Central memory CD8-positive, alpha-beta T cell (primary cell): ENCODE results near the gene SAMD4A.

Experiments
- ATAC-seq: fragments of 150-1000 bp; cut with Tn5 transposase; replicated peaks from 2 replicates; pipeline ENCODE4 v1.10.0; 2022; ENCODE audit warnings: mild to moderate bottlenecking, moderate FRiP score, moderate number of reproducible peaks; ENCODE audit not compliant: poor library complexity, severe bottlenecking; ENCODE audit errors: extremely low read depth
- DNase-seq, 2 donors: peaks; one replicate each; pipeline ENCODE4 v3.0.0; 2021; ENCODE audit warnings: low spot score in 2 of 2
- H3K27ac Mint-ChIP-seq: one replicate; pipeline ENCODE4 v1.8.0; 2022; ENCODE audit warnings: low read depth, mild to moderate bottlenecking, moderate library complexity, mixed read lengths
- H3K27me3 Mint-ChIP-seq: one replicate; pipeline ENCODE4 v1.8.0; 2022; ENCODE audit warnings: mixed read lengths
- H3K36me3 Mint-ChIP-seq: one replicate; pipeline ENCODE4 v1.8.0; 2022; ENCODE audit warnings: mild to moderate bottlenecking, moderate library complexity, mixed read lengths; ENCODE audit not compliant: insufficient read depth
- H3K4me1 Mint-ChIP-seq: one replicate; pipeline ENCODE4 v1.8.0; 2022; ENCODE audit warnings: mixed read lengths
- H3K4me3 Mint-ChIP-seq: one replicate; pipeline ENCODE4 v1.8.0; 2022; ENCODE audit warnings: mild to moderate bottlenecking, moderate library complexity, mixed read lengths
- H3K9me3 Mint-ChIP-seq: one replicate; pipeline ENCODE4 v1.8.0; 2022; ENCODE audit warnings: mixed read lengths

SAMD4A gene

GRCh38 chr14:54568821-54569595 is 2.1 kb downstream of the SAMD4A start:
- peaks cover 46% of the 10 kb centered on the region for H3K27me3 Mint-ChIP-seq
- peaks cover 8% of the 10 kb centered on the region for H3K9me3 Mint-ChIP-seq
- DNase-seq (no peak), ATAC-seq (no peak)
- H3K36me3 Mint-ChIP-seq, result peaks cover 6% of the 10 kb centered on the region
- H3K27ac Mint-ChIP-seq, result no peak overlapping the region
- peak overlapping the region; percentile 93 for H3K4me3 Mint-ChIP-seq
- peaks cover 11% of the 10 kb centered on the region for H3K4me1 Mint-ChIP-seq

GRCh38 chr14:54570047-54570446 is 3.1 kb downstream of the SAMD4A start:
- Mint-ChIP-seq H3K9me3 (peaks cover 8% of the 10 kb centered on the region), H3K27ac (no peak overlapping the region), H3K36me3 (peaks cover 6% of the 10 kb centered on the region), H3K27me3 (peaks cover 56% of the 10 kb centered on the region), H3K4me1 (peaks cover 5% of the 10 kb centered on the region), H3K4me3 (no peak overlapping the region)
- DNase-seq, result no peak
- ATAC-seq, result no peak

- DNase-seq (no peak), ATAC-seq (no peak)
- Mint-ChIP-seq H3K4me3 (no peak overlapping the region), H3K9me3 (peaks cover 8% of the 10 kb centered on the region), H3K36me3 (peaks cover 4% of the 10 kb centered on the region), H3K27ac (no peak overlapping the region), H3K4me1 (peaks cover 5% of the 10 kb centered on the region), H3K27me3 (peaks cover 64% of the 10 kb centered on the region)
Measured at GRCh38 chr14:54570631-54571415, 3.9 kb downstream of the SAMD4A start.

- Mint-ChIP-seq H3K27me3 (peaks cover 79% of the 10 kb centered on the region), H3K9me3 (peaks cover 8% of the 10 kb centered on the region), H3K4me1 (peaks cover 3% of the 10 kb centered on the region), H3K36me3 (peaks cover 7% of the 10 kb centered on the region), H3K4me3 (no peak overlapping the region), H3K27ac (no peak overlapping the region)
- no peak for ATAC-seq
- DNase-seq, result no peak
Measured at GRCh38 chr14:54572316-54572715, 5.4 kb downstream of the SAMD4A start.

GRCh38 chr14:54574528-54574927 is 7.6 kb downstream of the SAMD4A start:
- H3K27me3 Mint-ChIP-seq, result peaks cover 73% of the 10 kb centered on the region
- H3K4me1 Mint-ChIP-seq, result no peaks in the 10 kb centered on the region
- H3K36me3 Mint-ChIP-seq, result peaks cover 4% of the 10 kb centered on the region
- H3K27ac Mint-ChIP-seq, result no peak overlapping the region
- ATAC-seq (no peak), DNase-seq (no peak)
- H3K4me3 Mint-ChIP-seq, result no peak overlapping the region
- peaks cover 8% of the 10 kb centered on the region for H3K9me3 Mint-ChIP-seq

GRCh38 chr14:54577494-54577893 is 10.6 kb downstream of the SAMD4A start:
- no peak overlapping the region for H3K27ac Mint-ChIP-seq
- DNase-seq (no peak), ATAC-seq (no peak)
- peaks cover 4% of the 10 kb centered on the region for H3K36me3 Mint-ChIP-seq
- no peak overlapping the region for H3K4me3 Mint-ChIP-seq
- H3K27me3 Mint-ChIP-seq, result peaks cover 52% of the 10 kb centered on the region
- H3K9me3 Mint-ChIP-seq, result peaks cover under 1% of the 10 kb centered on the region
- no peaks in the 10 kb centered on the region for H3K4me1 Mint-ChIP-seq

GRCh38 chr14:54577977-54578376 is 11.0 kb downstream of the SAMD4A start:
- H3K27ac Mint-ChIP-seq, result no peak overlapping the region
- no peaks in the 10 kb centered on the region for H3K4me1 Mint-ChIP-seq
- no peak overlapping the region for H3K4me3 Mint-ChIP-seq
- peaks cover 50% of the 10 kb centered on the region for H3K27me3 Mint-ChIP-seq
- peaks cover 4% of the 10 kb centered on the region for H3K36me3 Mint-ChIP-seq
- ATAC-seq, result no peak
- H3K9me3 Mint-ChIP-seq, result no peaks in the 10 kb centered on the region
- no peak for DNase-seq

- no peak overlapping the region for H3K27ac Mint-ChIP-seq
Measured at GRCh38 chr14:54579621-54580020, 12.7 kb downstream of the SAMD4A start.

GRCh38 chr14:54580933-54581332 is 14.0 kb downstream of the SAMD4A start:
- H3K4me1 Mint-ChIP-seq, result no peaks in the 10 kb centered on the region
- peaks cover 4% of the 10 kb centered on the region for H3K36me3 Mint-ChIP-seq
- peaks cover 27% of the 10 kb centered on the region for H3K27me3 Mint-ChIP-seq
- no peak overlapping the region for H3K27ac Mint-ChIP-seq
- ATAC-seq (no peak), DNase-seq (no peak)
- no peak overlapping the region for H3K4me3 Mint-ChIP-seq
- no peaks in the 10 kb centered on the region for H3K9me3 Mint-ChIP-seq

More at GRCh38 chr14:54579621-54580020, 12.7 kb downstream of the SAMD4A start:
- DNase-seq (no peak), ATAC-seq (no peak)
- peaks cover 33% of the 10 kb centered on the region for H3K27me3 Mint-ChIP-seq
- no peaks in the 10 kb centered on the region for H3K4me1 Mint-ChIP-seq
- no peaks in the 10 kb centered on the region for H3K9me3 Mint-ChIP-seq
- H3K4me3 Mint-ChIP-seq, result no peak overlapping the region
- peaks cover 4% of the 10 kb centered on the region for H3K36me3 Mint-ChIP-seq

GRCh38 chr14:54582334-54582733 is 15.4 kb downstream of the SAMD4A start:
- peaks cover 27% of the 10 kb centered on the region for H3K27me3 Mint-ChIP-seq
- no peaks in the 10 kb centered on the region for H3K9me3 Mint-ChIP-seq
- H3K4me3 Mint-ChIP-seq, result no peak overlapping the region
- ATAC-seq (no peak), DNase-seq (no peak)
- H3K4me1 Mint-ChIP-seq, result no peaks in the 10 kb centered on the region
- no peak overlapping the region for H3K27ac Mint-ChIP-seq
- H3K36me3 Mint-ChIP-seq, result no peaks in the 10 kb centered on the region

- no peaks in the 10 kb centered on the region for H3K36me3 Mint-ChIP-seq
- H3K4me3 Mint-ChIP-seq, result no peak overlapping the region
- no peaks in the 10 kb centered on the region for H3K4me1 Mint-ChIP-seq
- no peaks in the 10 kb centered on the region for H3K9me3 Mint-ChIP-seq
- DNase-seq (no peak), ATAC-seq (no peak)
- H3K27me3 Mint-ChIP-seq, result peaks cover 38% of the 10 kb centered on the region
- H3K27ac Mint-ChIP-seq, result no peak overlapping the region
Measured at GRCh38 chr14:54584097-54584496, 17.2 kb downstream of the SAMD4A start.

GRCh38 chr14:54585214-54585613 is 18.3 kb downstream of the SAMD4A start:
- Mint-ChIP-seq H3K27me3 (peaks cover 49% of the 10 kb centered on the region), H3K4me3 (no peak overlapping the region), H3K36me3 (no peaks in the 10 kb centered on the region), H3K27ac (no peak overlapping the region), H3K9me3 (no peaks in the 10 kb centered on the region), H3K4me1 (no peaks in the 10 kb centered on the region)
- no peak for ATAC-seq
- DNase-seq, result no peak

GRCh38 chr14:54589076-54589475 is 22.1 kb downstream of the SAMD4A start:
- no peak for ATAC-seq
- no peaks in the 10 kb centered on the region for H3K36me3 Mint-ChIP-seq
- no peaks in the 10 kb centered on the region for H3K9me3 Mint-ChIP-seq
- no peaks in the 10 kb centered on the region for H3K4me1 Mint-ChIP-seq
- peaks cover 88% of the 10 kb centered on the region for H3K27me3 Mint-ChIP-seq
- H3K27ac Mint-ChIP-seq, result no peak overlapping the region
- no peak for DNase-seq
- no peak overlapping the region for H3K4me3 Mint-ChIP-seq
